Measurements from ENCODE around the gene GRIN3A.
"Not testable (repeated sequence)": the region's sequence is repeated elsewhere in the genome, so short reads cannot be mapped to it uniquely, and the experiment has no call there.

The GRIN3A gene

GRCh38 chr9:101738566-101739183 is at the start of gene GRIN3A:
TSS of gene GRIN3A (minus strand) at chr9:101738647. CDS start at chr9:101737979, 668 bp downstream.
- DNase-seq = peak; percentile 51

GRCh38 chr9:101787891-101788290 is 49.4 kb upstream of the GRIN3A start:
- no peak for DNase-seq

GRCh38 chr9:101778332-101778731 is 39.9 kb upstream of the GRIN3A start:
- DNase-seq = no peak

- no peak for DNase-seq
Measured at GRCh38 chr9:101764472-101764871, 26.0 kb upstream of the GRIN3A start.

GRCh38 chr9:101758304-101758930 is 20.0 kb upstream of the GRIN3A start:
- no peak for DNase-seq

GRCh38 chr9:101753716-101754115 is 15.3 kb upstream of the GRIN3A start:
- DNase-seq = no peak

GRCh38 chr9:101751895-101752294 is 13.4 kb upstream of the GRIN3A start:
- DNase-seq = no peak

GRCh38 chr9:101739311-101739710 is 864 bp upstream of the GRIN3A start:
- DNase-seq = no peak

GRCh38 chr9:101737705-101738565 is 512 bp downstream of the GRIN3A start:
- DNase-seq = peak; percentile 51

GRCh38 chr9:101737165-101737704 is 1.2 kb downstream of the GRIN3A start:
- DNase-seq = no peak

- DNase-seq = no peak
Measured at GRCh38 chr9:101736717-101737116, 1.7 kb downstream of the GRIN3A start.

- no peak for DNase-seq
Measured at GRCh38 chr9:101731429-101731828, 7.0 kb downstream of the GRIN3A start.

GRCh38 chr9:101727612-101728524 is 10.6 kb downstream of the GRIN3A start:
- DNase-seq = peak; percentile 12

GRCh38 chr9:101724271-101724670 is 14.2 kb downstream of the GRIN3A start:
- not testable (repeated sequence) for DNase-seq

- DNase-seq = no peak
Measured at GRCh38 chr9:101718192-101718591, 20.3 kb downstream of the GRIN3A start.

- peak; percentile 65 for DNase-seq
Measured at GRCh38 chr9:101716629-101717028, 21.8 kb downstream of the GRIN3A start.

GRCh38 chr9:101711330-101711941 is 27.0 kb downstream of the GRIN3A start:
- DNase-seq = no peak

GRCh38 chr9:101708855-101709254 is 29.6 kb downstream of the GRIN3A start:
- no peak for DNase-seq

- DNase-seq = no peak
Measured at GRCh38 chr9:101707721-101708120, 30.7 kb downstream of the GRIN3A start.

GRCh38 chr9:101706997-101707396 is 31.4 kb downstream of the GRIN3A start:
- no peak for DNase-seq

GRCh38 chr9:101706261-101706798 is 32.1 kb downstream of the GRIN3A start:
- DNase-seq = no peak

Measured in NCI-H1092 (cell line).